ENCODE measurements around the gene CLSTN2.

CLSTN2 gene

GRCh38 chr3:140461250-140461649, 526.3 kb downstream of the CLSTN2 start:
- WGBS (ENCODE audit: extremely low coverage, insufficient coverage, insufficient read length): no CpG with 5 or more reads among the region's 3 CpGs
- Histone ChIP-seq H2AFZ (ENCODE audit: insufficient read depth, low read length, poor library complexity) (no peak overlapping the region), H4K91ac (ENCODE audit: low read depth, low read length) (no peak overlapping the region)

GRCh38 chr3:140463355-140463754, 528.4 kb downstream of the CLSTN2 start:
- WGBS (ENCODE audit: extremely low coverage, insufficient coverage, insufficient read length): no CpG with 5 or more reads among the region's 2 CpGs
- no peaks in the 10 kb centered on the region for H3K4me1 ChIP-seq (ENCODE audit: control insufficient read depth in 1 of 2, insufficient read depth in 2 of 2, low read length in 2 of 2)

More at GRCh38 chr3:140461250-140461649, 526.3 kb downstream of the CLSTN2 start:
- H4K12ac ChIP-seq (ENCODE audit: low read depth, low read length): no peak overlapping the region
- H2BK120ac ChIP-seq (ENCODE audit: insufficient read depth, low read length, poor library complexity): no peak overlapping the region
- no peak overlapping the region for H3K4me3 ChIP-seq (ENCODE audit: low read depth, low read length)
- no peak overlapping the region for H3K4ac ChIP-seq (ENCODE audit: low read depth, low read length)
- no peak overlapping the region for H3K18ac ChIP-seq (ENCODE audit: low read length)
- no peak overlapping the region for H3K23ac ChIP-seq (ENCODE audit: low read length)
- no peak overlapping the region for H3K14ac ChIP-seq (ENCODE audit: low read length)
- H2BK5ac ChIP-seq (ENCODE audit: low read depth, low read length, poor library complexity): no peak overlapping the region
- no peak for DNase-seq
- H3K79me2 ChIP-seq (ENCODE audit: control insufficient read depth, insufficient read depth, low read length, poor library complexity): no peaks in the 10 kb centered on the region
- no peak overlapping the region for H3K4me2 ChIP-seq (ENCODE audit: low read length)
- no peaks in the 10 kb centered on the region for H3K4me1 ChIP-seq (ENCODE audit: control insufficient read depth in 1 of 2, insufficient read depth in 2 of 2, low read length in 2 of 2)
- H2AK5ac ChIP-seq (ENCODE audit: low read length): no peak overlapping the region
- no peaks in the 10 kb centered on the region for H3K79me1 ChIP-seq (ENCODE audit: low read length)
- no peak overlapping the region for H3K27ac ChIP-seq (ENCODE audit: low read depth, low read length)
- H3K36me3 ChIP-seq (ENCODE audit: control insufficient read depth in 1 of 2, insufficient read depth in 2 of 2, low read length in 2 of 2): no peaks in the 10 kb centered on the region
- no peaks in the 10 kb centered on the region for H3K27me3 ChIP-seq (ENCODE audit: insufficient read depth, low read length)
- H2BK12ac ChIP-seq (ENCODE audit: low read length): no peak overlapping the region
- H4K8ac ChIP-seq (ENCODE audit: low read depth, low read length): no peak overlapping the region
- peaks cover 3% of the 10 kb centered on the region for H3K9me3 ChIP-seq (ENCODE audit: insufficient read depth, low read depth, low read length)
- H3K9ac ChIP-seq (ENCODE audit: low read length): no peak overlapping the region

GRCh38 chr3:140465988-140466387, 531.0 kb downstream of the CLSTN2 start:
- Histone ChIP-seq H3K4me2 (ENCODE audit: low read length) (no peak overlapping the region), H2BK120ac (ENCODE audit: insufficient read depth, low read length, poor library complexity) (no peak overlapping the region), H3K9ac (ENCODE audit: low read length) (no peak overlapping the region), H4K91ac (ENCODE audit: low read depth, low read length) (no peak overlapping the region), H3K4me1 (ENCODE audit: control insufficient read depth in 1 of 2, insufficient read depth in 2 of 2, low read length in 2 of 2) (no peaks in the 10 kb centered on the region), H3K27me3 (ENCODE audit: insufficient read depth, low read length) (no peaks in the 10 kb centered on the region), H3K27ac (ENCODE audit: low read depth, low read length) (no peak overlapping the region), H3K9me3 (ENCODE audit: insufficient read depth, low read depth, low read length) (peaks cover 5% of the 10 kb centered on the region), H4K8ac (ENCODE audit: low read depth, low read length) (no peak overlapping the region), H3K36me3 (ENCODE audit: control insufficient read depth in 1 of 2, insufficient read depth in 2 of 2, low read length in 2 of 2) (peaks cover 5 to 6% of the 10 kb centered on the region in 2 experiments), H3K4ac (ENCODE audit: low read depth, low read length) (no peak overlapping the region), H2BK12ac (ENCODE audit: low read length) (no peak overlapping the region), H3K23ac (ENCODE audit: low read length) (no peak overlapping the region), H2AFZ (ENCODE audit: insufficient read depth, low read length, poor library complexity) (no peak overlapping the region), H3K79me1 (ENCODE audit: low read length) (peaks cover 2% of the 10 kb centered on the region), H3K18ac (ENCODE audit: low read length) (no peak overlapping the region), H3K14ac (ENCODE audit: low read length) (no peak overlapping the region), H2BK5ac (ENCODE audit: low read depth, low read length, poor library complexity) (no peak overlapping the region), H3K4me3 (ENCODE audit: low read depth, low read length) (no peak overlapping the region), H4K12ac (ENCODE audit: low read depth, low read length) (no peak overlapping the region), H3K79me2 (ENCODE audit: control insufficient read depth, insufficient read depth, low read length, poor library complexity) (no peaks in the 10 kb centered on the region), H2AK5ac (ENCODE audit: low read length) (no peak overlapping the region)
- DNase-seq: no peak

More at GRCh38 chr3:140463355-140463754, 528.4 kb downstream of the CLSTN2 start:
- Histone ChIP-seq H3K18ac (ENCODE audit: low read length) (no peak overlapping the region), H2BK120ac (ENCODE audit: insufficient read depth, low read length, poor library complexity) (no peak overlapping the region), H3K9ac (ENCODE audit: low read length) (peak overlapping the region; percentile 25), H3K4ac (ENCODE audit: low read depth, low read length) (no peak overlapping the region), H3K79me1 (ENCODE audit: low read length) (peaks cover 2% of the 10 kb centered on the region), H2BK12ac (ENCODE audit: low read length) (no peak overlapping the region), H4K12ac (ENCODE audit: low read depth, low read length) (no peak overlapping the region), H3K23ac (ENCODE audit: low read length) (no peak overlapping the region), H3K79me2 (ENCODE audit: control insufficient read depth, insufficient read depth, low read length, poor library complexity) (no peaks in the 10 kb centered on the region), H2AFZ (ENCODE audit: insufficient read depth, low read length, poor library complexity) (no peak overlapping the region), H3K27ac (ENCODE audit: low read depth, low read length) (no peak overlapping the region), H3K9me3 (ENCODE audit: insufficient read depth, low read depth, low read length) (peaks cover 5% of the 10 kb centered on the region), H3K4me2 (ENCODE audit: low read length) (no peak overlapping the region), H2BK5ac (ENCODE audit: low read depth, low read length, poor library complexity) (no peak overlapping the region), H3K36me3 (ENCODE audit: control insufficient read depth in 1 of 2, insufficient read depth in 2 of 2, low read length in 2 of 2) (peaks cover 5 to 6% of the 10 kb centered on the region in 2 experiments), H3K14ac (ENCODE audit: low read length) (no peak overlapping the region), H3K4me3 (ENCODE audit: low read depth, low read length) (no peak overlapping the region), H3K27me3 (ENCODE audit: insufficient read depth, low read length) (no peaks in the 10 kb centered on the region), H2AK5ac (ENCODE audit: low read length) (no peak overlapping the region), H4K8ac (ENCODE audit: low read depth, low read length) (no peak overlapping the region), H4K91ac (ENCODE audit: low read depth, low read length) (no peak overlapping the region)
- DNase-seq: no peak

- H3K23ac ChIP-seq (ENCODE audit: low read length): no peak overlapping the region
- H3K4me1 ChIP-seq (ENCODE audit: control insufficient read depth in 1 of 2, insufficient read depth in 2 of 2, low read length in 2 of 2): no peaks in the 10 kb centered on the region
- no peak overlapping the region for H3K27ac ChIP-seq (ENCODE audit: low read depth, low read length)
- H3K14ac ChIP-seq (ENCODE audit: low read length): no peak overlapping the region
- H3K4me3 ChIP-seq (ENCODE audit: low read depth, low read length): no peak overlapping the region
- H3K27me3 ChIP-seq (ENCODE audit: insufficient read depth, low read length): no peaks in the 10 kb centered on the region
- H3K79me1 ChIP-seq (ENCODE audit: low read length): peaks cover 2% of the 10 kb centered on the region
- no peak overlapping the region for H2AK5ac ChIP-seq (ENCODE audit: low read length)
- H4K12ac ChIP-seq (ENCODE audit: low read depth, low read length): no peak overlapping the region
- no peak overlapping the region for H2BK5ac ChIP-seq (ENCODE audit: low read depth, low read length, poor library complexity)
- no peaks in the 10 kb centered on the region for H3K79me2 ChIP-seq (ENCODE audit: control insufficient read depth, insufficient read depth, low read length, poor library complexity)
- H2BK12ac ChIP-seq (ENCODE audit: low read length): no peak overlapping the region
- no peak overlapping the region for H2BK120ac ChIP-seq (ENCODE audit: insufficient read depth, low read length, poor library complexity)
- no peak overlapping the region for H3K9ac ChIP-seq (ENCODE audit: low read length)
- H3K4me2 ChIP-seq (ENCODE audit: low read length): no peak overlapping the region
- no CpG with 5 or more reads among the region's 9 CpGs for WGBS (ENCODE audit: extremely low coverage, insufficient coverage, insufficient read length)
- H4K91ac ChIP-seq (ENCODE audit: low read depth, low read length): no peak overlapping the region
- no peak for DNase-seq
- peaks cover 5% of the 10 kb centered on the region for H3K9me3 ChIP-seq (ENCODE audit: insufficient read depth, low read depth, low read length)
- no peak overlapping the region for H3K18ac ChIP-seq (ENCODE audit: low read length)
- no peak overlapping the region for H3K4ac ChIP-seq (ENCODE audit: low read depth, low read length)
- H4K8ac ChIP-seq (ENCODE audit: low read depth, low read length): no peak overlapping the region
- H2AFZ ChIP-seq (ENCODE audit: insufficient read depth, low read length, poor library complexity): no peak overlapping the region
- peaks cover 5 to 6% of the 10 kb centered on the region in 2 experiments for H3K36me3 ChIP-seq (ENCODE audit: control insufficient read depth in 1 of 2, insufficient read depth in 2 of 2, low read length in 2 of 2)
These were observed 531.5 kb downstream of the CLSTN2 start for GRCh38 chr3:140466535-140466934.
